ENCODE measurements around the gene TMEM187.

- TF ChIP-seq CTCF (IDR thresholded peaks at IDR 0.05) (no peak), ZFX (IDR thresholded peaks at IDR 0.05; ENCODE audit: borderline replicate concordance) (no peak)
Observed at GRCh38 chrX:153954558-153955227, 17.9 kb upstream of the TMEM187 start.

All from 22Rv1 (cell line).